ENCODE data around the gene RXRA. TPM values are rescaled to one million over a fixed set of nuclear protein-coding genes. Genes with fewer than 3 reads are reported as not detected.

RXRA gene
- total and polyA plus RNA-seq, 2 of the 4 experiments (the other 2 are of a cell fraction), result 7.5 to 17.9 TPM

DNA sequence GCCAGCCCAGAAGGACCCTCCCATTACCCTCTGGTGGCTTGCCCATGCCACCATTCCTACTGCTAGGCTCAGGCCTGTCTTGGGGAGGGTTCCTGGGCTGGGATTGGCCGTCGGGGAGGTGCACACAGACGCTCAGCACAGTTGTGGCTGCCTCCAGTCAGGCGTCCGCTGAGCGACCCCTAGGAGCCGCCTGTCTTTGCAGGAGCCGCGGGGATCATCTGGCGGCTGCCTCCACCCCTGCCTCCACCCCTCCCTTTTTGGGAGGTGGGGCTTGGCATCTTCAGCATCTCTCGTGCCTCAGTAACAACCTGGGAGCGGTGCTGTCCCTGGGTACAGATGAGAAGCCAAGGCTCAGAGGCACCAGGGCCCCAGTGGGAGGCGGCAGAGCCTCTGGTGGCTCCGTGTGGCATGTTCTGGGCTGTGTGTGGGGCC, 39.6 kb downstream of the RXRA start:
- H3K36me3 ChIP-seq (ENCODE audit: control insufficient read depth, insufficient read depth, low read length), result no peaks in the 10 kb centered on the region
- peak overlapping the region; percentile 85 for H2AFZ ChIP-seq (replicated peaks; ENCODE audit: low read length, poor library complexity)
- ATAC-seq (ENCODE audit: low read depth) (peak; percentile 50), DNase-seq (no peak)
- H3K9me1 ChIP-seq (ENCODE audit: insufficient read depth, low read length), result peaks cover 21% of the 10 kb centered on the region
- H2AK9ac ChIP-seq (replicated peaks; ENCODE audit: low read depth, low read length, poor library complexity), result peak overlapping the region; percentile 83
- peak overlapping the region; percentile 2; the same call in 1 of the 2 replicates for H3K27ac ChIP-seq (ENCODE audit: insufficient read depth, low read length)
- no peak overlapping the region for H3K23ac ChIP-seq (ENCODE audit: low read depth, low read length)
- peaks cover 19% of the 10 kb centered on the region for H3K4me1 ChIP-seq (ENCODE audit: control insufficient read depth, insufficient read depth, low read length)
- peaks cover 100% of the 10 kb centered on the region for H4K20me1 ChIP-seq (ENCODE audit: insufficient read depth, low read length)
- no peak overlapping the region for H3K56ac ChIP-seq (ENCODE audit: extremely low read depth, insufficient read depth, low read length)
- intact Hi-C loops (cut with micrococcal nuclease) (no loop called here), in situ Hi-C loops (cut with MboI; ENCODE audit: low sequenced_read_pairs) (no loop called here), dilution Hi-C loops (cut with HindIII; ENCODE audit: low sequenced_read_pairs, unreplicated experiment) (no loop called here)
- CTCF ChIA-PET, result interaction anchor here (1.0 kb wide), 1 partner anchor 195 kb away, joined by 3 read pairs; no protein-coding TSS in a partner anchor
- H3K4me2 ChIP-seq (ENCODE audit: low read depth, low read length), result no peak overlapping the region
- peak overlapping the region in 1 of 2 experiments; percentile 32; a peak in 1 of 4 replicates for H4K8ac ChIP-seq (ENCODE audit: low read depth in 2 of 2, low read length in 2 of 2)
- no peak overlapping the region for H4K5ac ChIP-seq (ENCODE audit: low read depth, low read length)
- no peak overlapping the region for H2BK120ac ChIP-seq (ENCODE audit: low read depth, low read length)
- no peak overlapping the region for H3K18ac ChIP-seq (ENCODE audit: low read depth, low read length)
- no TSS peak for BruUV-seq (replicated peaks)
- TF ChIP-seq, protein P1, sequence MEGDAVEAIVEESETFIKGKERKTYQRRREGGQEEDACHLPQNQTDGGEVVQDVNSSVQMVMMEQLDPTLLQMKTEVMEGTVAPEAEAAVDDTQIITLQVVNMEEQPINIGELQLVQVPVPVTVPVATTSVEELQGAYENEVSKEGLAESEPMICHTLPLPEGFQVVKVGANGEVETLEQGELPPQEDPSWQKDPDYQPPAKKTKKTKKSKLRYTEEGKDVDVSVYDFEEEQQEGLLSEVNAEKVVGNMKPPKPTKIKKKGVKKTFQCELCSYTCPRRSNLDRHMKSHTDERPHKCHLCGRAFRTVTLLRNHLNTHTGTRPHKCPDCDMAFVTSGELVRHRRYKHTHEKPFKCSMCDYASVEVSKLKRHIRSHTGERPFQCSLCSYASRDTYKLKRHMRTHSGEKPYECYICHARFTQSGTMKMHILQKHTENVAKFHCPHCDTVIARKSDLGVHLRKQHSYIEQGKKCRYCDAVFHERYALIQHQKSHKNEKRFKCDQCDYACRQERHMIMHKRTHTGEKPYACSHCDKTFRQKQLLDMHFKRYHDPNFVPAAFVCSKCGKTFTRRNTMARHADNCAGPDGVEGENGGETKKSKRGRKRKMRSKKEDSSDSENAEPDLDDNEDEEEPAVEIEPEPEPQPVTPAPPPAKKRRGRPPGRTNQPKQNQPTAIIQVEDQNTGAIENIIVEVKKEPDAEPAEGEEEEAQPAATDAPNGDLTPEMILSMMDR (conservative IDR thresholded peaks at IDR 0.05; ENCODE audit: low read depth, low read length), result 0 out of 2 replicates have a peak, but pooled peaks have one; percentile 9
- TF ChIP-seq FOS (IDR thresholded peaks at IDR 0.05; ENCODE audit: low read depth, low read length) (no peak), BHLHE40 (IDR thresholded peaks at IDR 0.05; ENCODE audit: low read depth, low read length) (no peak)
- H3K4ac ChIP-seq (ENCODE audit: low read depth, low read length), result peak overlapping the region; percentile 47
- H4K91ac ChIP-seq (ENCODE audit: insufficient read depth, low read depth, low read length), result 0 out of 2 replicates have a peak overlapping the region, but pooled peaks have one; percentile 26
- no peak overlapping the region for H2BK15ac ChIP-seq (ENCODE audit: low read depth, low read length)
- no peak overlapping the region for H3K4me3 ChIP-seq (ENCODE audit: insufficient read depth, low read depth, low read length)
- no peaks in the 10 kb centered on the region for H3K9me3 ChIP-seq (ENCODE audit: control insufficient read depth, insufficient read depth, low read length)
- peak overlapping the region; percentile 25 for H2BK5ac ChIP-seq (ENCODE audit: low read depth, low read length, poor library complexity, severe bottlenecking)
- H3K9ac ChIP-seq (ENCODE audit: low read depth, low read length), result no peak overlapping the region
- H3K79me1 ChIP-seq (ENCODE audit: low read depth in 1 of 2, low read length in 2 of 2), result peaks cover 18 to 96% of the 10 kb centered on the region in 2 experiments
- H3K14ac ChIP-seq (replicated peaks; ENCODE audit: low read depth, low read length), result no peak overlapping the region
- H3K27me3 ChIP-seq (ENCODE audit: control insufficient read depth, insufficient read depth, low read length), result no peaks in the 10 kb centered on the region
- peak overlapping the region; percentile 90 for H2AK5ac ChIP-seq (ENCODE audit: low read depth, low read length)
- WGBS, 2 experiments (ENCODE audit: extremely low coverage in 2 of 2, insufficient read length in 1 of 2), result 47% methylated on average over 3 of the region's 14 CpGs; no CpG with 5 or more reads in 1 of the 2 experiments
- no peak overlapping the region for H2BK20ac ChIP-seq (ENCODE audit: low read depth, low read length)
- POLR2A ChIA-PET (ENCODE audit: unreplicated experiment), result interaction anchor here (0.6 kb wide), 1 partner anchor 12 kb away, joined by 3 read pairs; no protein-coding TSS in a partner anchor
